ENCODE data around the gene PCSK7.

DNA sequence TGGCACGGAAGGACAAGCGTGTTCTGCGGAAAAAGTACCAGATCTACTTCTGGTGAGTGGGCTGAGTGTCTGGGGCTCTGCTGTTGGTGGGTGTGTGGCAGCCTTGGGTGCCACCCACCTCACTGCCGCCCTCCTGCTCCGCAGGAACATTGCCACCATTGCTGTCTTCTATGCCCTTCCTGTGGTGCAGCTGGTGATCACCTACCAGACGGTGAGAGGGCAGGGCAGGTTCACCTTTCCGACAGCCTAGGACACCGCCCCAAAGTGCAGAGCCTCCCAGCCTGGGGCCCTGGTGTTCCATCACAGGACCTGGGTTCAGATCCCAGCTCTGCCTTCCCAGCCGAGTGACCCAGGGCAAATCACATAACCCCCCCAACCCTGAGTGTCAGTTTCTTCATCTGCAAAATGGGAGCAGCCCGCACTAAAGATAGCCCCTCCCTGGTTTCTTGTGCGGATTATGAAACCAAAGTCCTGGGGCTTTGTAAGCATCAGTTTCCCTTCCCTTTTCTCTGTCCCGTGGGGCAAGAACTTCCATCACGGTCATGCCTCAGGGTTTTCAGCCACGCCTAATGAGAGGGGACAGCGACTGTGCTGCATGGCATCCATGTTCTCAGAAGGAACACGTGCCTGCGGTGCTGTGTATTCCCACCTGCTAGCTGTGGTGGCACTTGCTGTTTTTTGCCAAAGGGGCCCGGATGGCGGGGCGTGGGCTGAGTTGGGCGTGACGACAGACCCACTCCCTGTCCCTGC is 42.5 kb downstream of the PCSK7 start:
- TF ChIP-seq, protein P1, sequence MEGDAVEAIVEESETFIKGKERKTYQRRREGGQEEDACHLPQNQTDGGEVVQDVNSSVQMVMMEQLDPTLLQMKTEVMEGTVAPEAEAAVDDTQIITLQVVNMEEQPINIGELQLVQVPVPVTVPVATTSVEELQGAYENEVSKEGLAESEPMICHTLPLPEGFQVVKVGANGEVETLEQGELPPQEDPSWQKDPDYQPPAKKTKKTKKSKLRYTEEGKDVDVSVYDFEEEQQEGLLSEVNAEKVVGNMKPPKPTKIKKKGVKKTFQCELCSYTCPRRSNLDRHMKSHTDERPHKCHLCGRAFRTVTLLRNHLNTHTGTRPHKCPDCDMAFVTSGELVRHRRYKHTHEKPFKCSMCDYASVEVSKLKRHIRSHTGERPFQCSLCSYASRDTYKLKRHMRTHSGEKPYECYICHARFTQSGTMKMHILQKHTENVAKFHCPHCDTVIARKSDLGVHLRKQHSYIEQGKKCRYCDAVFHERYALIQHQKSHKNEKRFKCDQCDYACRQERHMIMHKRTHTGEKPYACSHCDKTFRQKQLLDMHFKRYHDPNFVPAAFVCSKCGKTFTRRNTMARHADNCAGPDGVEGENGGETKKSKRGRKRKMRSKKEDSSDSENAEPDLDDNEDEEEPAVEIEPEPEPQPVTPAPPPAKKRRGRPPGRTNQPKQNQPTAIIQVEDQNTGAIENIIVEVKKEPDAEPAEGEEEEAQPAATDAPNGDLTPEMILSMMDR (IDR thresholded peaks at IDR 0.05) = no peak
- no peak for TF ChIP-seq POLR2A (IDR thresholded peaks at IDR 0.05)
